NOMO-1 treated with DMSO at 0.1 percent for 48 hours (cell line): ENCODE data around the gene PARL.
A peak's percentile ranks its signal among the peaks of the same experiment; 100 is the strongest.

Source experiments
- DNase-seq: peaks from one replicate; lab custom pipeline; 2025; ENCODE audit not compliant: unreplicated experiment; lab: John Stamatoyannopoulos, UW

The PARL gene

GRCh38 chr3:183884427-183885296 lies at the start of gene PARL:
Gene PARL, minus strand, starts transcription at chr3:183884880. Its CDS starts 34 bp downstream, at chr3:183884846.
- peak; percentile 98 for DNase-seq

GRCh38 chr3:183933160-183933559 lies 48.5 kb upstream of the PARL start:
- no peak for DNase-seq

DNA sequence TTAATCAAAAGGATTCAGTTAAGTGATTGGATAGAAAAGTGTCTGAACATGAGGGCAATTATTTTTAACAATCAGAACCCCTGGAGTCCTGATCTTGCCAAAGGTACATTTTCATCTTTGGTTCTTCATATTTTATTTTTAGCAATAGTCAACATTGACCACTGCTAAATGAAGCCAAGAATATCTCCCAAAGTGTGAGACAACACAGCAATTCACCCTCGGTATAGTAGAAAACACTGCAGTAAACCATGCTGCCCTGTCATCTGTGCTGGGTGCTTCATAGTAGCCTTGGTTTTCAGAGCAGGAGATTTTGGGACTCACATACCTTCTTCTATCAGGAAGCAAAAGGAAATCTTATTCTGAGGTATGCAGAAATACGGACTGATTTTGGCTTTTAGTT lies 47.2 kb upstream of the PARL start:
- no peak for DNase-seq

DNA sequence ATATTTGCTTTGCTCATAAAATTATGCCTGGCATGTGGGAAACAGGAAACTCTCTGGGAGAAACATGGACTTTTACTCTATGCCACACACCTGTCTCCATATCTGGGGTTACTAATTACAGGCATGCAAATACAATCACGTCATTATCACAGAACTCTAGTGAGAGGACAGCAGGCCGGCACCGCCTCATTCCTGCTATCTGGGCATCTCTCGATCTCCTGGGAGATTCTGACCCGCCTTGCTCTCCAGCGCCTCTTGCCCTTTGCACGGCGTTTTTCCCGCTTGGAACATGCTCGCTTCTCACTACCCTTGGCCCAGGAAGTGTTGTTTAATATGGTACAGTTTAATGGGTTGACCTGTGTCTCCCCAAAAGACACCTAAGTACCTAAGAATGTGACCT lies 45.4 kb upstream of the PARL start:
- DNase-seq = no peak

- no peak for DNase-seq
These were observed 42.4 kb upstream of the PARL start for GRCh38 chr3:183927059-183927458.

GRCh38 chr3:183924956-183925355 lies 40.3 kb upstream of the PARL start:
- no peak for DNase-seq

- no peak for DNase-seq
These were observed 39.9 kb upstream of the PARL start for GRCh38 chr3:183924543-183924942.

- no peak for DNase-seq
These were observed 37.7 kb upstream of the PARL start for GRCh38 chr3:183922421-183922820.

DNA sequence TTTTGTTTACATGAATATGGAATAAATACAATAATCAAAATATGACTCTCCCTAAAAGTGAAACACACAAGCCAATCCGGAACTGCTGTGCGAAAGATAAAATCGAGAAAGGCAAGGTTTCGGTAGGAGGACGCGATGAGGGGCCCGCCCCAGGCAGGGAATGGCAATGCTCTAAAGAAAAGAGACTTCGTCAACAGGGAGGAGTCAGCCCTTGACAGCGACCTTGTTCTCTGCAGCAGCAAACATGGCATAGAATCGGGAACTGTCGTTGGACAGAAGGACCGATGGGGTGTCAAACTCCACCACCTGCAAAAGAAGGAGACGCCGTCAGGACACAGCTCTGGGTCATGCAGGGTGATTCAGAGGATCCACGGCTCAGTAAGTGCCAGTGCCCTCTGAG lies 36.4 kb upstream of the PARL start:
- DNase-seq = no peak

DNA sequence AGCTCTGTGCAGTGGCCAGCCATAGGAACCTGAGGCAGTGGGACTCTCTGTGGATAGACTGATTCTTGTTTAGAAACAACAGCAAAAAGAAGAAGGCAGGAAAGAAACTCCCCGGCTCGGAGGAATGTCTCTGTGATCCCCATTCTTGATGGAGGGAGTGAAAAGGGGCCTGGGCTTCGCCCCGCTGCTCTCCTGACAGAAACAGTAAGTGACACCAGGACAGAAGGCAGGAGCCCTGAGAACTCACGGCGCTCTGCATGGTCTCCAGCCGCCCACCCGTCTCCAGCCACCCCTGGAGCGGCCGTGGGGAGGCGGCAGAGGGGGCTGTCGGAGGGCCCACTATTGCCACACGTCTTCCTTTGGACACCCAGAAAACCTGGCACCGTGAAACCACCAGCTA lies 35.7 kb upstream of the PARL start:
- DNase-seq = no peak

- no peak for DNase-seq
These were observed 33.5 kb upstream of the PARL start for GRCh38 chr3:183918178-183918577.

DNA sequence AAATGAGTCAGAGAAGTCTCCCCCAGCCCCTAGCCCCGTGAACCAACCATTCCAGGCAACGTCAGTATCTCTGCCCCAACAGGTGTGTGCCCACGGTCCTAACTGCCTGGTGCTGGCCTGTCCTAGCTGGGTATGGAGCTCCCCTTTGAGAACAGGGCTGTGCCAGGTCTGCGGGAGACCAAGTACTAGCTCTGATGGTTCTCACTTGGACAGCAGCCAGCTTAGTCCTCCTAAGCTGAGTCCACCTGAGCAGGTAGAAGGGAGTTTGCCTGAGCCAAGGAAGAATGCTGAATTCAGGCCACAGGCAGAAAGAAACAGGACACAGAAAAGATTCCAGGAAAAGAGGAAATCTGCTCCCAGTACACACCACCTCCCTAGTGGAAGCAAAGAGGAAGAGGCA lies 33.1 kb upstream of the PARL start:
- no peak for DNase-seq

DNA sequence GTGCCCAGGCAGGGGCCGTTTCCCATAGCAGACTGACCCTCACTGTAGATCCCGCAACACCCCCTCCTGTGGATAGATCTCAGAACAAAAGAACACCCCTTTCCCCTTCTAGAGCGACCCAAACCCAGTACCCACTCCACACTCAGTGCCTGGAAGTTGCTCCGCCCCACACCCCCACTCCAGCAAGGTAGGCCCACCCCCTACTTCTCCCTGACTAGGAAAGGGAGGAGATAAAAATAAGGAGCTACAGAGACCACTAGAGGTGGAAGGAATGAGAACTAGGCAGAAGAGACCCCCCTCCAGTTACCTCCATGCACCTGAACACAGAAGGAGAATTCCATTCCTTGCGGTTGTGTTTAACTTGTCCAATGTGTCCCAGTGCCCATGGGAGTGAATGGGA lies 30.2 kb upstream of the PARL start:
- DNase-seq = no peak

DNA sequence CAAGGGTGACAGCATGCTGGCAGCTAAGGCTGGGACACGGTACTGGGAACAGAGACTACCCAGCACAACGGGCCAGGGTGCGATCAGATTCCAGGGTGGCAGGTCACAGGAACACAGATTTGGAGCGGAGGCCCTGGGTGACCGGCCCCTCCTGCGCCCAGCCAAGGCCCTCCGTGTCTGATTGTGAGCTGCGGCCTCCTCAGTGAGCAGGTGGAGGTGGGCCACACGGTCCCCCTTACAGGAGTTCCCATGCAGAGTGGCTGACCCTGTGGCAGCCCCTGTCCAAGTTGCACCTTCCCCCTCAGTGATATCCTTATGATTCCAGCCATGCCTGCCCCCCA lies 28.9 kb upstream of the PARL start:
- DNase-seq = no peak

- DNase-seq = no peak
These were observed 28.4 kb upstream of the PARL start for GRCh38 chr3:183912895-183913579.

DNA sequence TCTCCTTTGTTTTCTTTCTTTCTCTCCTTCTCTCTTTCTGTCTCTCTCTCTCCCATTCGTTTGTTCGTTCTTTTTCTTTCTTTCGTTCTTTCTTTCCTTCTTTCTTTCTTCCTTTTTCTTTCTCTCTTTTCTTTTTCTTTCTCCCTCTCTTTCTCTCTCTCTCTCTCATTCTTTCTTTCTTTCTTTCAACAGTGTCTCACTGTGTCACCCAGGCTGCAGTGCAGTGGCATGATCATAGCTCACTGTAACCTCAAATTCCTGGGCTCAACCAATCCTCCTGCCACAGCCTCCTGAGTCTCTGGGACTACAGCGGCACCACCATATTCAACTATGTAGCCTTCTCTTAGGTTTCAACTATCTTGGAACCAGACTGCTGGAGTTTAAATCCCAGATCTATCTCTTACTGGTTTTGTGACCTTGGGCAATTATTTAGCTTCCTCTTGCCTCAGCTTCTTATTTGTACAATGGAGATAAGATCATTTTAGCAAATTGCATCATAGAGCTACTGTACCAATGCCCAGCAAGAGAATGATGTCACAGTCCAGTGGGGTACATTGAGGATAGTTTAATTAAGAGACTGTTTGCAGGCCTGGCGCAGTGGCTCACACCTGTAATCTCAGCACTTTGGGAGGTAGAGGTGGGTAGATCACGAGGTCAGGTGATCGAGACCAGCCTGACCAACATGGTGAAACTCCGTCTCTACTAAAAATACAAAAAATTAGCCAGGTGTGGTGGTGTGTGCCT lies 27.3 kb upstream of the PARL start:
- DNase-seq = peak; percentile 46

DNA sequence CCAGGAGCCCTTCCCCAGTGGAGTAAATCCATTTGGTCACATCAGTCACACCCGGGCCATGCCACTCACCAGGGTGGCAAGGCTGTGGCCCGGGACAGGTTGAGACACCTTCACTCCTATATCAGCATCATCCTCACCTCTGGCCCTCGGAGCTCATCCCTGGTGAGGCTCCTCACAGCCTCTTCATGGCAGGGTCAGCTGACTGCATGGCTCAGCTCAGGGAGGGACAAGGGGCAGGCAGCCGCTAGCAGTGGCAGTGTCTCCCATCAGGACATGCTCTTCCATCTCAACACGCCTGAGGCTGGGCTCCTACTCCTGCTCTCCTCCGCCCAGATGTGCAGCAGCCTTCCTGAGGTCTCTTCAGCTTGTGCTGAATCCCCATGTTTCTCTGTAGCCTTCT lies 26.4 kb upstream of the PARL start:
- DNase-seq = no peak

GRCh38 chr3:183909030-183909600 lies 24.4 kb upstream of the PARL start:
- DNase-seq = no peak

GRCh38 chr3:183907911-183908331 lies 23.2 kb upstream of the PARL start:
- DNase-seq = no peak

DNA sequence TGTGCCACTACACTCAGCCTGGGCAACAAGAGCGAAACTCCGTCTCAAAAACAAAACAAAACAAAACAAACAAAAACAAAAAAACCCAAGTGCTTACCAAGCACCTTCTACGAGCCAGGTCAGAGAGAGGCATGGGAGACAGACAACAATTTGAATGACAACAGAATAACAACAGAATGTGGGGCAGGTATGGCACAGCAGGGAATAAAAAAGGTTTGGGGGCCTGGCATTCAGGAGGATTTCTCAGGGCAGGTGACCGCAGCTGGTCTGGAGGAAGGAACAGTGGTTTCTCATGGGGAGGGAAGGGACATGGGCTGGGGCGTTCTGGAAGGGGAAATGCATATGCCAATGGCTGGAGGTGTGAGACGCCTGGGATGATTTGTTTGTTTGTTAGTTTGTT lies 22.5 kb upstream of the PARL start:
- no peak for DNase-seq

DNA sequence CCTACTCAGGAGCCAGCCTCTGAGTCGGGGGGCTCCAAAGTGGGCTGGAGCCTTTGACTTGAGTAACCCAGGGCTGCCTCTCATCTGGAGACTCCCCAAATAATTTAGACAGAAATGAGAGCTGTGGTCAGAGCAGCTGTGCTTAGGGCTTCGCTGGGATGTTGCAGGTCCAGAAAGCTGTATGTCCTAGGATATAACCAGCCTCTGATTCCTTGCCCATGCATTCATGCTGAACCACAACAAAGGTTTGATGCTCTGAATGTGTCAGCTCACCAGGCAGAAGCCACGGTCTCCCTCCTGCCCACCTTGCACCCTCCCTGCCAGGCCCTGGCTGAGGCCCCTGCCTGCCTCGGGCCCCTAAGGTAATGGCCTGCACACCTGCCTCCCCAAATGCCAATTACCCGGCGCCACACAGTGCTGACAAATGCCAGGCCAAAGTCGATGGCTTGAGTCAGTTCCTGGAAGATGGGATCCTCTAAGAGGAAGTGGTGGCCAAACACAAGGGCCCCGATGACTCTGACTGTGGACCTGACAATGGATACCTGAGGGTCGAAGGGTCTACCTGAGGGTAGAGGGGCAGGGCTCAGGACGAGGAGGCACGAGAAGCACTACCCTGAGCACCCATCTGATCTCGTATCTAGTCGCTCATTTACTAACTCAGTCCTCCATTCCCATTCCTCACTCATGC lies 21.7 kb upstream of the PARL start:
- no peak for DNase-seq
